ENCODE measurements around the gene NRSN2. TPM values are rescaled to one million over a fixed set of nuclear protein-coding genes. Genes with fewer than 3 reads are reported as not detected.

The NRSN2 gene
- total RNA-seq, 1 donor from 2014 or later = 47.3 TPM

DNA sequence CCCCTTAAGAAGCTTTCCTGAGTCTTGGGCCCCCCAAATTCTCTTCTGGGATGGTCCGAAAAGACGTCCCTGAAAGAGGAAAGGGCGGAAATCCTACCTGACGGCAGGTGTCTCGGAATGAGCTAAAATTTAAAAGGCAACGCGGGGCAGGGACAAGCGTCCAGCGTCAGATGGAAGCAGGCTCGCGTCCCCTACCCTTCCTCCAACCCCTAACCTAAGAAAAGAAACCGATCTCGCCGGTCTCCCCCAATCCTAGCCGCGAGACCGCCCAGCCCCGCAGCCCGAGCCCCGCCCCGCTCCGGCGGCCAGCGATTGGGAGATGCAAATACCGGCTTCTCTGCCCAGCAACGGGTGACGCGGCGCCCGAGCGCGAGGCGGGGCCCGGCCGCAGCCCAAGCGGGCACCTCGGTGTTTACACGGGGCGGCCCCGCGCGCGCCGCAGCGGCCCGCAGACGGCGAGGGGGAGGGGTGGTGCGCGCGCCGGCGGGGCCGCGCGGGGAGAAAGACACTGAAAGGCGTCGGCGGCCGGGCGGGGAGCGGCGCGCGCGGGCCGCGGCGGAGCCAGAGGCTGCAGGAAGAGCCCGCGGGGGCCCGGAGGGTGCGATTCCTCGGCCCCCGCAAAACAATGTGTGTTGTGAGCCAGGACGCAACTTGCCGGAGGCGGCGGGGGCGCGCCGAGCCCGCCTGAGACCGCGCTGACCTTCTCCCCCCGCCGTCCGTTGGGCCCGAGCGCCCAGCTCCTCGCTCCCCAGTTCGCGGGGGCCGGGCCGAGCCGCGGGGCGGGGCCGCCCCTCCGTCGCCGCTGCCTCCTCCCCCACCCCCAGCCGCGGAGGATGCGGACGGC, 21.6 kb upstream of the NRSN2 start, which contains the start of gene SOX12:
SOX12 (plus strand) TSS at position 508 of the 844 bp plus-strand sequence. CDS start 373 bp downstream, outside the sequence.
- H3K27me3 Mint-ChIP-seq (ENCODE audit: unreplicated experiment) = no peaks in the 10 kb centered on the region
- peaks cover 33% of the 10 kb centered on the region for H3K4me1 Mint-ChIP-seq (ENCODE audit: unreplicated experiment)
- peak; percentile 99 for DNase-seq (ENCODE audit: extremely low spot score, unreplicated experiment)
- H3K4me3 Mint-ChIP-seq (ENCODE audit: unreplicated experiment) = peak within 1 kb of the TSS; percentile 85
- no peaks in the 10 kb centered on the region for H3K9me3 Mint-ChIP-seq (ENCODE audit: unreplicated experiment)
- H3K36me3 Mint-ChIP-seq (ENCODE audit: unreplicated experiment) = peaks cover 5% of the 10 kb centered on the region
- TF ChIP-seq, protein P1, sequence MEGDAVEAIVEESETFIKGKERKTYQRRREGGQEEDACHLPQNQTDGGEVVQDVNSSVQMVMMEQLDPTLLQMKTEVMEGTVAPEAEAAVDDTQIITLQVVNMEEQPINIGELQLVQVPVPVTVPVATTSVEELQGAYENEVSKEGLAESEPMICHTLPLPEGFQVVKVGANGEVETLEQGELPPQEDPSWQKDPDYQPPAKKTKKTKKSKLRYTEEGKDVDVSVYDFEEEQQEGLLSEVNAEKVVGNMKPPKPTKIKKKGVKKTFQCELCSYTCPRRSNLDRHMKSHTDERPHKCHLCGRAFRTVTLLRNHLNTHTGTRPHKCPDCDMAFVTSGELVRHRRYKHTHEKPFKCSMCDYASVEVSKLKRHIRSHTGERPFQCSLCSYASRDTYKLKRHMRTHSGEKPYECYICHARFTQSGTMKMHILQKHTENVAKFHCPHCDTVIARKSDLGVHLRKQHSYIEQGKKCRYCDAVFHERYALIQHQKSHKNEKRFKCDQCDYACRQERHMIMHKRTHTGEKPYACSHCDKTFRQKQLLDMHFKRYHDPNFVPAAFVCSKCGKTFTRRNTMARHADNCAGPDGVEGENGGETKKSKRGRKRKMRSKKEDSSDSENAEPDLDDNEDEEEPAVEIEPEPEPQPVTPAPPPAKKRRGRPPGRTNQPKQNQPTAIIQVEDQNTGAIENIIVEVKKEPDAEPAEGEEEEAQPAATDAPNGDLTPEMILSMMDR (IDR thresholded peaks at IDR 0.05) = no peak
- H3K27ac Mint-ChIP-seq (ENCODE audit: unreplicated experiment) = peak within 1 kb of the TSS; percentile 94

DNA sequence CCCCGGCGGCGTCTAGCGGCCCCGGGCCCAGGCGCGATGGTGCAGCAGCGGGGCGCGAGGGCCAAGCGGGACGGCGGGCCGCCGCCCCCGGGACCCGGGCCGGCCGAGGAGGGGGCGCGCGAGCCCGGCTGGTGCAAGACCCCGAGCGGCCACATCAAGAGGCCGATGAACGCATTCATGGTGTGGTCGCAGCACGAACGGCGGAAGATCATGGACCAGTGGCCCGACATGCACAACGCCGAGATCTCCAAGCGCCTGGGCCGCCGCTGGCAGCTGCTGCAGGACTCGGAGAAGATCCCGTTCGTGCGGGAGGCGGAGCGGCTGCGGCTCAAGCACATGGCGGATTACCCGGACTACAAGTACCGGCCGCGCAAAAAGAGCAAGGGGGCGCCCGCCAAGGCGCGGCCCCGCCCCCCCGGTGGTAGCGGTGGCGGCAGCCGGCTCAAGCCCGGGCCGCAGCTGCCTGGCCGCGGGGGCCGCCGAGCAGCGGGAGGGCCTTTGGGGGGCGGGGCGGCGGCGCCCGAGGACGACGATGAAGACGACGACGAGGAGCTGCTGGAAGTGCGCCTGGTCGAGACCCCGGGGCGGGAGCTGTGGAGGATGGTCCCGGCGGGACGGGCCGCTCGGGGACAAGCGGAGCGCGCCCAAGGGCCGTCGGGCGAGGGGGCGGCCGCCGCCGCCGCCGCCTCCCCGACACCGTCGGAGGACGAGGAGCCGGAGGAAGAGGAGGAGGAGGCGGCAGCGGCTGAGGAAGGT, 20.8 kb upstream of the NRSN2 start:
- no peaks in the 10 kb centered on the region for H3K36me3 Mint-ChIP-seq (ENCODE audit: unreplicated experiment)
- peak overlapping the region; percentile 85 for H3K4me3 Mint-ChIP-seq (ENCODE audit: unreplicated experiment)
- no peaks in the 10 kb centered on the region for H3K27me3 Mint-ChIP-seq (ENCODE audit: unreplicated experiment)
- DNase-seq (ENCODE audit: extremely low spot score, unreplicated experiment) = peak; percentile 89
- peak overlapping the region; percentile 84 for H3K27ac Mint-ChIP-seq (ENCODE audit: unreplicated experiment)
- TF ChIP-seq, protein P1 (IDR thresholded peaks at IDR 0.05) = no peak
- H3K4me1 Mint-ChIP-seq (ENCODE audit: unreplicated experiment) = peaks cover 35% of the 10 kb centered on the region
- no peaks in the 10 kb centered on the region for H3K9me3 Mint-ChIP-seq (ENCODE audit: unreplicated experiment)

DNA sequence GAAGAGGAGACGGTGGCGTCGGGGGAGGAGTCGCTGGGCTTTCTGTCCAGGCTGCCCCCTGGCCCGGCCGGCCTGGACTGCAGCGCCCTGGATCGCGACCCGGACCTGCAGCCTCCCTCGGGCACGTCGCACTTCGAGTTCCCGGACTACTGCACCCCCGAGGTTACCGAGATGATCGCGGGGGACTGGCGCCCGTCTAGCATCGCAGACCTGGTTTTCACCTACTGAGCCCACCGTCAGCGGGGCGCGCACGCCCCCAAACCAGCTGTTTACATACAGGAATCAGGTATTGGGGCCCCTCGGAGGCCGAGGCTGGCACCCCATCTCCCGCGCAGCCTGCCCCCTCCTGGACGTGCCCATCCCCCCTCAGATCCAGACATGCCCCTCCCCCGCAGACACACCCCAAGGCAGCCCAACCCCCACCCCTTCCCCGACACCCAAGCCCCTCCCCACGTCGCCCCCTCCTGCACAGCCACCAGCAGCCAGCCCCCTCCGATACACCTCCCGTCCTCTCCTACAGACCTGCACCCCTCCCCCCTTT, 20.2 kb upstream of the NRSN2 start:
- peak overlapping the region; percentile 78 for H3K4me3 Mint-ChIP-seq (ENCODE audit: unreplicated experiment)
- H3K27ac Mint-ChIP-seq (ENCODE audit: unreplicated experiment) = peak overlapping the region; percentile 63
- TF ChIP-seq, protein P1 (IDR thresholded peaks at IDR 0.05) = no peak
- H3K4me1 Mint-ChIP-seq (ENCODE audit: unreplicated experiment) = peaks cover 35% of the 10 kb centered on the region
- no peak for DNase-seq (ENCODE audit: extremely low spot score, unreplicated experiment)
- H3K9me3 Mint-ChIP-seq (ENCODE audit: unreplicated experiment) = no peaks in the 10 kb centered on the region
- no peaks in the 10 kb centered on the region for H3K36me3 Mint-ChIP-seq (ENCODE audit: unreplicated experiment)
- no peaks in the 10 kb centered on the region for H3K27me3 Mint-ChIP-seq (ENCODE audit: unreplicated experiment)

DNA sequence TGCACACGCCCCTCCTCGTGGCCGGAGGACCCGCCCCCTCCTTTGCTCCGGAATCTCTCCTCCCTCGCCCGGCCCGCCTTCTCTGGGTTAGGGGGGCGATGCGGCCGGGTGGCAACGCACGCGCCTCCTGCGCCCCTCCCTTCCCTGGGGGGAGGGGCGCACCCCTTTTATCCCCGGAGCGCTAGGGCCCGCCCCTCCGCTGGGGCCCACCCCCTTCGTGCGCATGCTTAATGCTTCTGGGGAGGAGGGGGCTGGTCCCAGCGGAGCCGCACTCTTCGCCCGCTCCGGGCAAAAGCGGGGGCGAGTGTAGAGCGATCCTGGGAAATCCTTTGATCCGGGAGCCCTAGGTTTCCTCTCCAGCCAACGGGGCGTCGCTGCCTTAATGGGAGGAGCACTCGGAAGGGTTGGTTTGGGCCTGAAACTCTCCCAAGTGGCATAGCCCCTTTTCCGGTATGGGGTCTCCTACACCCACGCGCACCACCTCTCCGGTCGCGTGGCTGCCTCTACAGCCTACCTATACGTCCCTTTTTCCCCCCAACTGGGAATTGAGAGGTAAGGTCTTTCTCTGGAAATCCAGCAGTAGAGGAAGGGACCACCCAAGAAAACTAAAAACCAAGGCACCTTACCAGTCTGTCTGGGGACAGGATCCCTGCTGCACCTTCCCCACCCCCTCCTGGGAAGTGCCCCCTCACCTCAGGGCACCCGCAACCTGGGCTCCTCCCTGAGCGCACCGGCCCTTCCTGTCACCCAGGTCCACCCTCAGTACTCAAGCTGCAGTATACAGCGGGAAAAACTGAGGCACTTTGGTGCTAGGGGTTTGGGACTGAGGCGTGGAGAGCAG, 19.5 kb upstream of the NRSN2 start:
- no peaks in the 10 kb centered on the region for H3K9me3 Mint-ChIP-seq (ENCODE audit: unreplicated experiment)
- peak overlapping the region; percentile 78 for H3K4me3 Mint-ChIP-seq (ENCODE audit: unreplicated experiment)
- TF ChIP-seq, protein P1 (IDR thresholded peaks at IDR 0.05) = no peak
- peaks cover 35% of the 10 kb centered on the region for H3K4me1 Mint-ChIP-seq (ENCODE audit: unreplicated experiment)
- no peaks in the 10 kb centered on the region for H3K36me3 Mint-ChIP-seq (ENCODE audit: unreplicated experiment)
- peak overlapping the region; percentile 65 for H3K27ac Mint-ChIP-seq (ENCODE audit: unreplicated experiment)
- H3K27me3 Mint-ChIP-seq (ENCODE audit: unreplicated experiment) = no peaks in the 10 kb centered on the region
- peak; percentile 94 for DNase-seq (ENCODE audit: extremely low spot score, unreplicated experiment)
